Esophagus squamous epithelium (tissue), 5 donors: ENCODE measurements around the gene UBE2M. TPM values are rescaled to one million over a fixed set of nuclear protein-coding genes. Genes with fewer than 3 reads are reported as not detected.
A peak's percentile ranks its signal among the peaks of the same experiment; 100 is the strongest.

Experiments
- DNase-seq: peaks from one replicate; lab custom pipeline; 2025; lab: John Stamatoyannopoulos, UW
- H3K27ac ChIP-seq, 4 donors: fragments of 200-600 bp; sonication (generic); one replicate each; pipeline ENCODE4 v1.5.1; 2016 to 2019; ENCODE audit warnings: mild to moderate bottlenecking in 1 of 4
- H3K27me3 ChIP-seq, 4 donors: fragments of 200-600 bp; sonication (generic); 1 replicate in 3 of 4; 2 replicates in 1 of 4; pipeline versions ENCODE4 v1.5.1 to v1.6.0; 2017 to 2021; ENCODE audit warnings: antibody characterized with exemption in 1 of 4
- H3K36me3 ChIP-seq, 3 donors: fragments of 200-600 bp; sonication (generic); one replicate each; pipeline ENCODE4 v1.5.1; 2016 to 2019
- H3K4me1 ChIP-seq, 3 donors: fragments of 200-600 bp; sonication (generic); one replicate each; pipeline ENCODE4 v1.5.1; 2017 to 2019
- H3K4me3 ChIP-seq, 4 donors: fragments of 200-600 bp; sonication (generic); 1 replicate in 3 of 4; 2 replicates in 1 of 4; pipeline ENCODE4 v1.5.1; 2016 to 2019; ENCODE audit warnings: mild to moderate bottlenecking in 2 of 4, moderate library complexity in 1 of 4
- H3K9me3 ChIP-seq, 3 donors: fragments of 200-600 bp; sonication (generic); one replicate each; pipeline ENCODE4 v1.5.1; 2016 to 2019
- POLR2A ChIP-seq, 4 donors: fragments of 450-650 bp; IDR thresholded peaks; one replicate each; pipeline ENCODE4 v1.6.1; 2017; ENCODE audit warnings: antibody characterized with exemption in 4 of 4, mild to moderate bottlenecking in 4 of 4, moderate library complexity in 3 of 4
- WGBS, 2 donors: methylation state at CpG; one replicate each; pipeline ENCODE4 v1.1.5; 2018; 5-methylcytosine and 5-hydroxymethylcytosine counted together
- intact Hi-C: fragments of 100-400 bp; cut with DNase I; formaldehyde crosslinking; loops from one replicate; pipeline ENCODE4 v1.15.0; 2022
- total RNA-seq, 4 donors: library from RNA; depleted of rRNA; stranded (reverse); fragments of >200 nt; gene quantifications; one replicate each; pipeline ENCODE4 v1.1.0, GENCODE V29; 2016
- TF ChIP-seq, protein P1 (sequence below), 6 experiments: fragments of 450-650 bp in 4 of 6; fragments of 200-600 bp in 2 of 6; sonication (generic) in 2 of 6; IDR thresholded peaks; one replicate each; pipeline ENCODE4 v1.5.1; 2016 to 2019; ENCODE audit warnings: antibody characterized with exemption in 6 of 6, mild to moderate bottlenecking in 4 of 6, moderate library complexity in 4 of 6
- donor health status: DM: yes; HTN: yes; CAD: no.

Gene UBE2M
- total RNA-seq, 4 donors from 2014 or later: 22.0 to 37.4 (median 24.7) TPM

DNA sequence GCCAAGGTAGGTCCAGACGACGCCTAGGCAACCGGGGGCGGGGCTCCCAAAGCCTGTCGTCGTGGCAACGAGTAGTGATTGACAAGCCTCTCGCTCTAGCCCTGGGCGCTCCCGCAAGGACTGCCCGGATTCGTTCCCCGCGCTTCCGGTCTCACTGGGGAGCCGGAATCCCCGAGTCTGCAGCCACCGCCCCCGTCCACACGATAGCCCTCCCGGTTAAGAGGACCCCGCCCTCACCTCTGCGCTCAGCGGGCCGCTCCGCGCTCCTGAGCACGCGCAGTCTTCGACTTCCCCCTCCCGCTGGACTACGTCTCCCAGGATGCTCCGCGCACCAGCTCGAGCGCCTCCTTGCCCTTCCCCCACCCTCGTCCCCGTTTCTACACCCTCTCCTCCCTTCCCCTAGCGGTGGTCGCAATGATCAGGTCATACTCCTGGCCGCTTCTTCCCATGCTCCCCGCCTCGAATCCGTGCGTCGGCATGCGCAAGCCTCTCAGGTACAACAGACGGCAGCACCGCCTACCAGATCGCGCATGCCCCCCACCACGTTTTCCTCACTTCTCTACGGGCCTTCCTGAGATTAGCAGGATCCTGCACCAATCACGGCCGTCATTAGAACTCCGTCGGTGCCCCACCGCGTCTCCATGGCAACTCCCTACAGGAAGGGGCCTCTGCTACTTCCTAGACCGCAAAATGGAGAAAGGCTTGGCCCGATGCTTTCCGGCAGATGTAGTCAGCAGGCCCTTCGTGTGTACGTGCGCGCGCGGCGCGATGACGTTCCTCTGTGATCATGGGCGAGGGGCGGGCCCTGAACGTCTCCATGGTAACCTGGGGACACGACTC lies 14.6 kb upstream of the UBE2M start, which contains the start of gene MZF1:
MZF1 (minus strand) TSS at position 518 of the 840 bp plus-strand sequence. CDS start 1,946 bp downstream, outside the sequence.
- TF ChIP-seq POLR2A (IDR thresholded peaks at IDR 0.05): peak in 2 of 4 donors; percentile 28 to 38
- TF ChIP-seq, protein P1, sequence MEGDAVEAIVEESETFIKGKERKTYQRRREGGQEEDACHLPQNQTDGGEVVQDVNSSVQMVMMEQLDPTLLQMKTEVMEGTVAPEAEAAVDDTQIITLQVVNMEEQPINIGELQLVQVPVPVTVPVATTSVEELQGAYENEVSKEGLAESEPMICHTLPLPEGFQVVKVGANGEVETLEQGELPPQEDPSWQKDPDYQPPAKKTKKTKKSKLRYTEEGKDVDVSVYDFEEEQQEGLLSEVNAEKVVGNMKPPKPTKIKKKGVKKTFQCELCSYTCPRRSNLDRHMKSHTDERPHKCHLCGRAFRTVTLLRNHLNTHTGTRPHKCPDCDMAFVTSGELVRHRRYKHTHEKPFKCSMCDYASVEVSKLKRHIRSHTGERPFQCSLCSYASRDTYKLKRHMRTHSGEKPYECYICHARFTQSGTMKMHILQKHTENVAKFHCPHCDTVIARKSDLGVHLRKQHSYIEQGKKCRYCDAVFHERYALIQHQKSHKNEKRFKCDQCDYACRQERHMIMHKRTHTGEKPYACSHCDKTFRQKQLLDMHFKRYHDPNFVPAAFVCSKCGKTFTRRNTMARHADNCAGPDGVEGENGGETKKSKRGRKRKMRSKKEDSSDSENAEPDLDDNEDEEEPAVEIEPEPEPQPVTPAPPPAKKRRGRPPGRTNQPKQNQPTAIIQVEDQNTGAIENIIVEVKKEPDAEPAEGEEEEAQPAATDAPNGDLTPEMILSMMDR (IDR thresholded peaks at IDR 0.05): peak in 2 of 6 experiments; percentile 30 to 37
- peaks cover 0 to 35% (median 12%) of the 10 kb centered on the region in 3 donors for H3K36me3 ChIP-seq
- intact Hi-C loops: no loop called here
- peaks cover 22 to 40% (median 25%) of the 10 kb centered on the region in 3 donors for H3K4me1 ChIP-seq
- no peaks in the 10 kb centered on the region for H3K9me3 ChIP-seq
- no peaks in the 10 kb centered on the region for H3K27me3 ChIP-seq
- H3K4me3 ChIP-seq: peak within 1 kb of the TSS; percentile 69 to 86 (median 76)
- H3K27ac ChIP-seq: peak within 1 kb of the TSS; percentile 92 to 100 (median 98)
- DNase-seq: no peak
- 0 to 1% methylated on average over 24 to 43 of the region's 75 CpGs for WGBS, 2 donors

DNA sequence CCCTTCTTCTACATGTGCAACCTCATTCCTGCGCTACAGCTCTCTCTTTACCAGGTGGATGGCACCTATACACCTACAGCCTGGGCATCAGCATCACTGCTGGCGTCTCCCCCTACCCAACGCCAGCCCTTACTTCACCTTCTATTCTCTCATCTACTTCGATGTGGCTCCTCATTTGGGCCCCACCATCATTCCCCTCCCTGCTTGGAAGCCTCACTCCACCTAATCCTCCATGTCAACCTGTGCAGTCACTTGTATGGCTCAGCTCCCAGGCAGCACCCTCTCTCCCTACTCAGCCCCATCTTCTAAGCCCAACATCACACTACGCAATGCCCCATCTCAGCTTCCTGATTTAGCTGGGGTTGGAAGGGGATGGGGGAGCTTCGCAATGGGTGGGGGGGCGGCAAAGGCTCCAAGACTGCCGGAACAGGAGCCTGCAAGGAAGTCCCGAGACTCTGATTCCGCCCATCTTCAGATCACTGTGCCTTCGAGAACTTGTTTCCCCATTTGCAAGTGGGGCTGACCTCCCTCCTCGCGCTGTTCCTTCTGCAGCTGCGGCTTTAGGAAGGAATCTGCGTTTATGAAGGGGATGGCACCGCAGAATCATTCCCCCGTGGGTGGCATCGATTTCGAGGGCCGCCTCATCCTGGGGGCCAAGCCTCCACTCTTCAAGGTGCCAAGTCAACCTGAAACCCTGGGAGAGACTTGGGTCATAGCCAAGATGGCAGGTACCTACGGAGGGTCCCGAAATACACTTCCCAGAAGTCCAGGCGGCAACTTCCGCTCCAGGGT lies 13.8 kb upstream of the UBE2M start:
- no peak for DNase-seq
- peak overlapping the region; percentile 69 to 86 (median 76) for H3K4me3 ChIP-seq
- 84 to 87% methylated on average over 4 of the region's 24 CpGs for WGBS, 2 donors
- H3K4me1 ChIP-seq: peaks cover 22 to 36% (median 25%) of the 10 kb centered on the region in 3 donors
- H3K36me3 ChIP-seq: peaks cover 0 to 39% (median 12%) of the 10 kb centered on the region in 3 donors
- H3K27me3 ChIP-seq: no peaks in the 10 kb centered on the region
- peak overlapping the region; percentile 92 to 100 (median 98) for H3K27ac ChIP-seq
- TF ChIP-seq, protein P1 (IDR thresholded peaks at IDR 0.05): no peak
- TF ChIP-seq POLR2A (IDR thresholded peaks at IDR 0.05): no peak
- intact Hi-C loops: no loop called here
- no peaks in the 10 kb centered on the region for H3K9me3 ChIP-seq

DNA sequence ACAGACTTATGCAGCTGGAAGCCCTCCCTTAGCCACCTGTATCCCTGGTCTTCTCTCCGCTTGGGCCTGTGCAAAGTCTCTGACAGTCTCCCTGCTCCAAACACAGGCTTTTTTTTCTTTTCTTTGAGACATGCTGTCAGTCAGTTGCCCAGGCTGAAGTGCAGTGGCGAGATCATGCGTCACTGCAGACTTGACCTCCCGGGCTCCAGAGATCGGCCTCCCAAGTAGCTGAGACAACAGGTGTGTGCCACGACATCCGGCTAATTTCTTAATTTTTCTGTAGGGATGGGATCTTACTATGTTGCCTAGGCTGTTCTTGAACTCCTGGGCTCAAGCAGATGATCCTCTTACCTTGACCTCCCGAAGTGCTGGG lies 13.2 kb upstream of the UBE2M start:
- intact Hi-C loops: no loop called here
- TF ChIP-seq POLR2A (IDR thresholded peaks at IDR 0.05): no peak
- WGBS, 2 donors: 89 to 90% methylated on average over 8 of the region's 8 CpGs

DNA sequence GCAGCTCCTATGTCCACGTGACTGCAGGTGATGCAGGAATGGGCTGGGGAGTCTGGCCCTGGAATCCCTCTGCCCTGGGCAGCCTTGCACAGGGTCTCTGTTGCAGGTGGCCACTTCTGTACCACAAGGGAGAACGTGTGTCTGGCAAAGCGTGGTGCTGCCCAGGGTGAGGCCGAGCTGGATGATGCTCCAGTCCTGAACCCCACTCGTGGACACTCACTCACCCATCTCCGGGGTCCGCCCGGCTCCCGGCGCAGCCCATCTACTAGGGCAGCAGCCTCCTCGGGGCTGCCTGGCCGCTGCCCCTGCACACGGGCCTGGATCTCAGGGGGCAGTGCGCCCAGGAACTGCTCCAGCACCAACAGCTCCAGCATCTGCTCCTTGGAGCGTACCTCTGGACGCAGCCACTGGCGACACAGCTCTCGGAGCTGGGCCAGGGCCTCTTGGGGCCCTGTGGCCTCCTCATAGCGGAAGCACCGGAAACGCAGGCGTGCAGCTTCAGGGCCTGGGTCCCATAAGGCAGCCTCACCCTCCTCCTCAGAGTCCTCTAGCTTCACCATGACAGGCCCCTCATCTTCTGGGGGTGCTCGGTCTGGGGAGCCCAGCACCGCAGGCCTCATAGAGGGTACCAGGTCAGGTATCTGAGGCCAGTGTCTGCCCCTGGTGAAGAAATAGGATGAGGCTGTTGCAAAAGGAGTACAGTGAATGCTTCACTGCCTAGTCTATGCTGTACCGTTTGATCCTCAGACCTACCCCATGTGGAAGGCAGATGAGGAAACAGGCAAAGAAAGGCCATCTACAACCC lies 12.6 kb upstream of the UBE2M start:
- Histone ChIP-seq H3K9me3 (no peaks in the 10 kb centered on the region), H3K27ac (no peak overlapping the region), H3K4me1 (peaks cover 18 to 26% (median 19%) of the 10 kb centered on the region in 3 donors), H3K4me3 (no peak overlapping the region), H3K36me3 (peaks cover 0 to 50% (median 12%) of the 10 kb centered on the region in 3 donors), H3K27me3 (no peaks in the 10 kb centered on the region)
- intact Hi-C loops: no loop called here
- 50 to 73% methylated on average over 2 of the region's 25 CpGs for WGBS, 2 donors
- TF ChIP-seq POLR2A (IDR thresholded peaks at IDR 0.05): no peak
- TF ChIP-seq, protein P1 (IDR thresholded peaks at IDR 0.05): no peak
- DNase-seq: no peak

More for the DNA sequence above, 13.2 kb upstream of the UBE2M start:
- Histone ChIP-seq H3K4me3 (no peak overlapping the region), H3K9me3 (no peaks in the 10 kb centered on the region), H3K4me1 (peaks cover 21 to 32% (median 22%) of the 10 kb centered on the region in 3 donors), H3K36me3 (peaks cover 0 to 45% (median 12%) of the 10 kb centered on the region in 3 donors), H3K27ac (peak overlapping the region in 1 of 4 donors; percentile 99), H3K27me3 (no peaks in the 10 kb centered on the region)
- no peak for DNase-seq
